Measurements from ENCODE around the gene TFRC.
"Not testable (repeated sequence)": the region's sequence is repeated elsewhere in the genome, so short reads cannot be mapped to it uniquely, and the experiment has no call there.

TFRC gene

GRCh38 chr3:196081834-196082618, at the start of gene TFRC:
TFRC (minus strand) TSS chr3:196082090; CDS start chr3:196077099, 4,991 bp downstream.
- DNase-seq, result peak; percentile 74

- no peak for DNase-seq
These were observed 46.4 kb upstream of the TFRC start for GRCh38 chr3:196128172-196128843.

GRCh38 chr3:196127308-196128040, 45.6 kb upstream of the TFRC start:
- DNase-seq, result no peak

DNA sequence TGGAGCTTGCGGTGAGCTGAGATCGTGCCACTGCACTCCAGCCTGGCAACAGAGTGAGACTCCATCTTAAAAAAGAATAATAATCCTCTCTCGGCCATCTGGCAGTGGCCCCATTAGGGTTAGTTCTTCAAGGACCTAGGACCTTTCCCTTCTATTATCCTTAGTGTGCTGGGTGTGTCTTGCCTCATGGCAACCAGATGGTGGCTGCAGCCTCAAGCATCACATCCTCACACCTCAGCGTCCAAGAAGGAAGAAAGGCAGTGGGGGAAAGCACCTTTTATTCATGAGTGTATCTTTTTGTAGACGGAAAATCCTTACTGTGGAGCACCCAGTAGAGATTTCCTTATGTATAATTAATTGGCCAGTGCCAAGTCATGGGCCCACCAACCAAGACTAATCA, 42.7 kb upstream of the TFRC start:
- DNase-seq, result no peak

GRCh38 chr3:196122688-196123046, 40.8 kb upstream of the TFRC start:
- DNase-seq, result no peak

GRCh38 chr3:196122021-196122687, 40.3 kb upstream of the TFRC start:
- DNase-seq, result no peak

- DNase-seq, result no peak
These were observed 39.2 kb upstream of the TFRC start for GRCh38 chr3:196121066-196121465.

DNA sequence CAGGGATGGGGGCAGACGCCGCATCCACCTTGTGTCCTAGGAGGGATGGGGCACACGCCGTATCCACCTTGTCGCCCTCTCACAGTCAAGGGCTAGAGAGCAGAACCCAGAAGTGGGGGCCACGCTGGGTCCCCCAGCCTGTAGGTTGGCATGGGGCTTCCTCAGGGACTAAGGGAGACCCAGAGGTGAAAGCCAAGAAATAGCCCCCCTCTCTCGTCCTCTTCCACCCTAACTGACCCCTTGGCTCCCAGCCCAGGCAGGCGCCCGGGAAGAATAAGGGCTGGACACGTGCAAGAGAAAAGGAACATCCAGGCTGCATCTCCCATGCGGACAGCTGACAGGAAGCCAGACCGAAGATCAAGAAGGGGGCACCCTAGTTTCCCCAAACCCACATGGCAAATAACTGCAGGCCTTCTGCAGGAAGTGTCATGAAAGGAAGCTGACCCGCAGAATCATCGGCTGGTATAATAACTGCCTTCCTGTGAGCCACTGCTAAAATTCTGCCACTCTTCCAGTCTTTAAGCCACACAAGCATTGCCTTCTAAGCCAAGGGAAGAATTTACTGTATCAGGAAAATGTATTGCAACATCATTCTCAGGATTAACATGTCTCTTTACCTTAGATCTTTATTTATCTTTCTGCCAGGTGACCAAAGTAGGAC, 38.5 kb upstream of the TFRC start:
- no peak for DNase-seq

- DNase-seq, result no peak
These were observed 35.9 kb upstream of the TFRC start for GRCh38 chr3:196117809-196118208.

GRCh38 chr3:196115678-196116083, 33.8 kb upstream of the TFRC start:
- DNase-seq, result no peak

DNA sequence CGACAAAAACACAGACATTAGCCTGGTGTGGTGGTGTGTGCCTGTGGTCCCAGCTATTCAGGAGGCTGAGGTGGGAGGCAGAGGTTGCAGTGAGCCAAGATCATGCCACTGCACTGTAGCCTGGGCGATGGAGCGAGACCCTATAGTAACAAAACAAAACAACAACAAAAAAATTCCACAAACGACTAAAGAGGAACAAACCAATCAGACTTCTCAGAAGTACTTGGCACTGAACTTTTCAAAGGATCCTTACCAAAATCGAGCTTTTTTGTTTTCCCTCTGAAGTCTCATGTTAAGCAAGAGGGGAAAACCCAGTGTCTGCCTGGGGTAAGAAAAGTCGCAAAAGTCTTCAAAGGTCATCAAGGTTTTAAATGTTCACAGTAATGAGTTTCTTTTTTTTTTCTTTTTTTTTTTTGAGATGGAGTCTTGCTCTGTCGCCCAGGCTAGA, 30.1 kb upstream of the TFRC start:
- no peak for DNase-seq

GRCh38 chr3:196108075-196108743, 26.3 kb upstream of the TFRC start:
- no peak for DNase-seq

DNA sequence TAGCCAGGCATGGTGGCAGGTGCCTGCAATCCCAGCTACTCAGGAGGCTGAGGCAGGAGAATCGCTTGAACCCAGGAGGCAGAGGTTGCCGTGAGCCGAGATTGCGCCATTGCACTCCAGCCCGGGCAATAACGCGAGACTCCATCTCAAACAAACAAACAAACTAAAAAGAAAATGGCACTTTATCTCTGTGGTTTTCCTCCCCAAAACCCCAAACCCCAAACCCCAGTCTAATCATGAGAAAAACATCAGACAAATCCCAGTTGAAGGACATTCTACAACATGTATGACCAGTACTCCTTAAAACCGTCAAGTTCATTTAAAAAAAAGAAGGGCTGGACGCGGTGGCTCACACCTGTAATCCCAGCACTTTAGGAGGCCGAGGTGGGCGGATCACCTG, 22.8 kb upstream of the TFRC start:
- not testable (repeated sequence) for DNase-seq

DNA sequence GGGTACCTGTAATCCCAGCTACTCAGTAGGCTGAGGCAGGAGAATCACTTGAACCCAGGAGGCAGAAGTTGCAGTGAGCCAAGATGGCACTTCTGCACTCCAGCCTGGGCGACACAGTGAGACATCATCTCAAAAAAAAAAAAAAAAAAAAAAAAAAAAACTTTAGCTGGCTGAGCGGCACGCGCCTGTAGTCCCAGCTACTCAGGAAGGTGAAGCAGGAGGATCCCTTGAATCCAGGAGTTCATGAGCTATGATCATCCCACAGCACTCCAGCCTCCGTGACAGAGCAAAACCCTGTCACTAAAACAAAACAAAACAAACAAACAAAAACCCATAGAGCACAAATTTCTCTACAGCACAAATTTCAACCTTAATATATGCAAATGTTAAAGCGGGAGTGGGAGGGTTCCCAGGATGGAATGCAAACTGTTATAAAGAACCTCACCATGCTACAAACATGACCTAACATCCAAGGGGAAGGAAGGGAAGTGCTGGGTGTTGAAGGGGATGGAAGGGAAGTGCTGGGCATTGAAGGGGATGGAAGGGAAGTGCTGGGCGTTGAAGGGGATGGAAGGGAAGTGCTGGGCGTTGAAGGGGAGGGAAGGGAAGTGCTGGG, 16.6 kb upstream of the TFRC start:
- DNase-seq, result not testable (repeated sequence)

DNA sequence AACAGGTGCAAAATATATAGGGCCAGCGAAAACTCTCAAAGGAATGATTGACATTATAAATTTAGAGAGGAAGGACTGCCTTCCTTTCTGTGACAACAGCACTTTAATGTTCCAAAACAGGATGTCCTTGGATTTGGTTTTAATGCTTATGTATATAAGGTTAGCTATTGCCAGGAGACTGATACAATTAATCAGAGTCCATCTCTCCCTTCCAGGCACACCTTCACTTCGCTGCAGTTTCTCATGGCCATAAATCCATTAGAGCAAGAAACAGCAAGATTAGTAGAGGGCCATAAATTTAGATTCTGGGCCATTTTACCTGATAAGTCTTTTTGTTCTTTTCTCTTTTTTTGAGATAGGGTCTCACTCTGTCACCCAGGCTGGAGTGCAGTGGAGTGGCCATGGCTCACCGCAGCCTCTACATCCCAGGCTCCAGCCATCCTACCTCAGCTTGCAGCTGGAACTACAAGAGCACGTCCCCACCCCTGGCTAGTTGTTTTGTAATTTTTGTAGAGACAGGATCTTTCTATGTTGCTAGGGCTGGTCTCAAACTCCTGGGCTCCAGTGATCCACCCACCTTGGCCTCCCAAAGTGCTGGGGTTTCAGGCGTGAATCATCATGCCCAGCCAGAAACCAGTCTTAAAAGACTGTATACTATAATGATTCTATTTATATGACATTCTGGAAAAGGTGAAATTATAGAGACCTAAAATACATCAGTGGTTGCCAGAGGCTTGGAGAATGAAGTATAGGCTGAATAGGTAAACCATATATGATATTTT, 15.7 kb upstream of the TFRC start:
- DNase-seq, result no peak

- DNase-seq, result no peak
These were observed 14.6 kb upstream of the TFRC start for GRCh38 chr3:196096382-196096953.

- DNase-seq, result no peak
These were observed 11.6 kb upstream of the TFRC start for GRCh38 chr3:196093317-196094111.

- no peak for DNase-seq
These were observed 6.0 kb upstream of the TFRC start for GRCh38 chr3:196087906-196088305.

- no peak for DNase-seq
These were observed 705 bp upstream of the TFRC start for GRCh38 chr3:196082619-196082971.

Data from amniotic stem cell (primary cell).